Smooth muscle cell (in vitro differentiated cells): ENCODE results near the gene ZMAT1. TPM values are rescaled to one million over a fixed set of nuclear protein-coding genes. Genes with fewer than 3 reads are reported as not detected.

ENCODE experiments used
- DNase-seq: peaks from one replicate; lab custom pipeline; 2025; ENCODE audit not compliant: unreplicated experiment; lab: John Stamatoyannopoulos, UW
- H2AFZ ChIP-seq: fragments of 200-600 bp; sonication (generic); 2 replicates; pipeline ENCODE4 v1.6.0; 2016; ENCODE audit warnings: antibody characterized with exemption, low read depth, mild to moderate bottlenecking
- H3F3A ChIP-seq: fragments of 200-600 bp; sonication (generic); 2 replicates; pipeline ENCODE4 v1.6.0; 2017; ENCODE audit warnings: antibody characterized with exemption, low read depth
- H3K27ac ChIP-seq: fragments of 200-600 bp; sonication (generic); 2 replicates; pipeline ENCODE4 v1.5.1; 2016; ENCODE audit warnings: low read depth, mild to moderate bottlenecking
- H3K27me3 ChIP-seq: fragments of 200-600 bp; sonication (generic); 2 replicates; pipeline ENCODE4 v1.6.1; 2016; ENCODE audit warnings: low read depth, mild to moderate bottlenecking
- H3K36me3 ChIP-seq: fragments of 200-600 bp; sonication (generic); 2 replicates; pipeline ENCODE4 v1.5.1; 2016; ENCODE audit warnings: low read depth
- H3K4me1 ChIP-seq: fragments of 200-600 bp; sonication (generic); 2 replicates; pipeline ENCODE4 v1.5.1; 2016; ENCODE audit warnings: low read depth
- H3K4me2 ChIP-seq: fragments of 200-600 bp; sonication (generic); 2 replicates; pipeline ENCODE4 v1.6.0; 2016; ENCODE audit warnings: mild to moderate bottlenecking
- H3K4me3 ChIP-seq: fragments of 200-600 bp; sonication (generic); 2 replicates; pipeline ENCODE4 v1.5.1; 2016; ENCODE audit warnings: mild to moderate bottlenecking
- H3K79me2 ChIP-seq: fragments of 200-600 bp; sonication (generic); 2 replicates; pipeline ENCODE4 v1.6.0; 2016; ENCODE audit warnings: low read depth, mild to moderate bottlenecking
- H3K9ac ChIP-seq: fragments of 200-600 bp; sonication (generic); 2 replicates; pipeline ENCODE4 v1.6.0; 2016; ENCODE audit warnings: low read depth
- H3K9me3 ChIP-seq: fragments of 200-600 bp; sonication (generic); replicated peaks from 2 replicates; pipeline ENCODE4 v1.5.1; 2016; ENCODE audit warnings: low read depth
- H4K20me1 ChIP-seq: fragments of 200-600 bp; sonication (generic); 2 replicates; pipeline ENCODE4 v1.6.0; 2016; ENCODE audit warnings: low read depth
- CTCF ChIP-seq: fragments of 200-600 bp; sonication (generic); IDR thresholded peaks from 2 replicates; pipeline ENCODE4 v1.5.1; 2017; ENCODE audit warnings: borderline replicate concordance, mild to moderate bottlenecking, antibody characterized with exemption; ENCODE audit not compliant: insufficient read depth, poor library complexity, severe bottlenecking
- WGBS: methylation state at CpG from one replicate; pipeline ENCODE4 v1.1.7; 2016; ENCODE audit warnings: low lambda C conversion rate; 5-methylcytosine and 5-hydroxymethylcytosine counted together
- polyA plus RNA-seq: library from polyadenylated mRNA; unstranded; fragments of >200 nt; fragmentation: Nextera tagmentation; extraction: Ambion mirVana; gene quantifications from 2 replicates; pipeline ENCODE4 v1.2.1, GENCODE V29; 2016
- total RNA-seq: library from RNA; depleted of rRNA; stranded (reverse); fragments of >200 nt; gene quantifications from 2 replicates; pipeline ENCODE4 v1.2.3, GENCODE V29; 2014

The ZMAT1 gene
- total and polyA plus RNA-seq, 2 experiments from 2014 or later: 0.09 to 0.49 TPM

GRCh38 chrX:101958139-101958538 is 26.3 kb upstream of the ZMAT1 start:
- H4K20me1 ChIP-seq: no peaks in the 10 kb centered on the region
- no peak overlapping the region for H3K4me3 ChIP-seq
- no peak for DNase-seq
- no peak overlapping the region for H2AFZ ChIP-seq
- H3K27me3 ChIP-seq: no peaks in the 10 kb centered on the region
- no peak overlapping the region for H3K9ac ChIP-seq
- no peak for TF ChIP-seq CTCF
- H3K27ac ChIP-seq: no peak overlapping the region
- H3F3A ChIP-seq: no peaks in the 10 kb centered on the region
- H3K36me3 ChIP-seq: no peaks in the 10 kb centered on the region
- 15% methylated on average over 1 of the region's 1 CpG for WGBS
- H3K9me3 ChIP-seq: no peaks in the 10 kb centered on the region
- H3K79me2 ChIP-seq: no peaks in the 10 kb centered on the region
- no peaks in the 10 kb centered on the region for H3K4me1 ChIP-seq
- no peak overlapping the region for H3K4me2 ChIP-seq

DNA sequence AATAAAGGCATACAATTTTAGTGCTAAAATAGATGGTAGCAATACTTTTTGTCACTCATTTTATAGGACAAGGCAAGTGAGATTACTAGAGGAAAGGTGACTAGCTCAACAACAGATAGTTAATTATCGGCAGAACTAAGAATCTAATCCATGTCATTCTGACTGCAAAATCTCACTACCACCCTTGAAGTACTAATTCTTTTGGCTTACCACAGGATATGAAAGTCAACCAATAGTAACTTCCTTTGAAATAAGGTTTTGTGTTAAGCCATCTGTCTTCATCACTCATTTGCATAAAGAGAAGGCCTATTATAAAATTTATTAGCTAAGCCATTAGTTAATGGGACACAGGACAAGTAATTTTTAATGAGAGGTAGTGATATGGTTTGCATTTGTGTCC is 25.3 kb upstream of the ZMAT1 start:
- Histone ChIP-seq H3K4me2 (no peak overlapping the region), H3K4me3 (no peak overlapping the region), H3K4me1 (no peaks in the 10 kb centered on the region), H3F3A (no peaks in the 10 kb centered on the region), H3K9me3 (no peaks in the 10 kb centered on the region), H3K27me3 (no peaks in the 10 kb centered on the region), H3K9ac (no peak overlapping the region), H3K27ac (no peak overlapping the region), H3K79me2 (no peaks in the 10 kb centered on the region), H4K20me1 (no peaks in the 10 kb centered on the region), H3K36me3 (no peaks in the 10 kb centered on the region), H2AFZ (no peak overlapping the region)
- no peak for TF ChIP-seq CTCF
- 78% methylated on average over 1 of the region's 1 CpG for WGBS
- no peak for DNase-seq

DNA sequence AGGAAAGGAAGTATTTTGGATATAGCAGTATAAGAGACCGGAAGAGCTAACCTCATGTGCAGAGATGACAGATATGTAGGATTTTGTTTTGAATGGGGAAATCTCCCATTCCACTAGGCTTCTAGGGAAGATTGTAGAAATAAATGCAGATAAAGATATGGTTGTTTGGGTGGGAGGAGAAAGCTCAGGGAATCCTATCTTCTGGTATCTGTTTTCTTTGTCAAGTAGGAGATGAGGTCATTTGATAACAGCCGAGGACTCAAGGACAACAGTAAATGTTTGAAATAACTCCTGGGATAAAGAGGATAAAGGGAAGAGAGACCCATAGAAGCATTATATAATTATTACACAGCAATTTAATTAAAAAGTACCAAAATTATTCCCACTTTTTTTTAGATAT is 24.7 kb upstream of the ZMAT1 start:
- no peak for DNase-seq
- Histone ChIP-seq H3K27ac (no peak overlapping the region), H3K27me3 (no peaks in the 10 kb centered on the region), H3K4me1 (no peaks in the 10 kb centered on the region), H4K20me1 (no peaks in the 10 kb centered on the region), H2AFZ (no peak overlapping the region), H3F3A (no peaks in the 10 kb centered on the region), H3K79me2 (no peaks in the 10 kb centered on the region), H3K4me2 (no peak overlapping the region), H3K9me3 (no peaks in the 10 kb centered on the region), H3K9ac (no peak overlapping the region), H3K4me3 (no peak overlapping the region), H3K36me3 (no peaks in the 10 kb centered on the region)
- TF ChIP-seq CTCF: no peak
- WGBS: 56% methylated on average over 2 of the region's 2 CpGs

- DNase-seq: no peak
- no peaks in the 10 kb centered on the region for H3K79me2 ChIP-seq
- TF ChIP-seq CTCF: no peak
- no peak overlapping the region for H3K4me2 ChIP-seq
- no peaks in the 10 kb centered on the region for H3K36me3 ChIP-seq
- H3K9me3 ChIP-seq: no peaks in the 10 kb centered on the region
- no peaks in the 10 kb centered on the region for H3K4me1 ChIP-seq
- WGBS: 70% methylated on average over 6 of the region's 6 CpGs
- H3K9ac ChIP-seq: no peak overlapping the region
- no peak overlapping the region for H2AFZ ChIP-seq
- no peak overlapping the region for H3K4me3 ChIP-seq
- H4K20me1 ChIP-seq: no peaks in the 10 kb centered on the region
- H3K27ac ChIP-seq: no peak overlapping the region
- no peaks in the 10 kb centered on the region for H3F3A ChIP-seq
- no peaks in the 10 kb centered on the region for H3K27me3 ChIP-seq
Observed at GRCh38 chrX:101950581-101950980, 18.8 kb upstream of the ZMAT1 start.
